Skin epidermis (tissue), 12 donors: ENCODE data around the gene ARHGAP20.

Experiments
- H3K27ac ChIP-seq, 21 experiments: fragments of 200-600 bp; sonication (generic) in 11 of 21; one replicate each; pipeline ENCODE4 v1.5.0; 2020; ENCODE audit warnings: mild to moderate bottlenecking in 3 of 21, inconsistent platforms in 2 of 21, moderate library complexity in 2 of 21
- H3K4me3 ChIP-seq, 7 experiments: fragments of 200-600 bp; sonication (generic) in 2 of 7; one replicate each; pipeline ENCODE4 v1.5.0; 2020; ENCODE audit warnings: inconsistent platforms in 2 of 7, mild to moderate bottlenecking in 2 of 7, moderate library complexity in 1 of 7

Gene ARHGAP20

GRCh38 chr11:110544779-110545178, 167.5 kb downstream of the ARHGAP20 start:
- Histone ChIP-seq H3K27ac (no peak overlapping the region), H3K4me3 (no peak overlapping the region)

DNA sequence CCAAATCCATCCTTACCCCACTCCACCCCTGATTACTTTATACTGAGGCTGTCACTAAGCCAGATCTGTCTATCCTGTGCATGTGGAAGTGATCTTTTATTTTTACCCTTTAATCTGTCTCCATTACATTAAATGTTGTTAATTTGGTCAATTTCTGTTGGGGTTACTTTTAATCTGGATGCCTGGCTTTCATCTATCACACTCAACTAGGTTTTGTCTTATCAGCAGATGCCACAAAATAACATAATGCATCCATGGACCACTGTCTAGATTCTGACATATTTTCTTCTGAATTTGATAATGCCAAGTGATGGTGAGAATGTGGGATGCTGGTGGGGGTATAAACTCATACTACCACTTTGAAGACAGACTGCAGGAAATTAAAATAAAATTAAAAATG, 174.1 kb downstream of the ARHGAP20 start:
- Histone ChIP-seq H3K4me3 (no peak overlapping the region), H3K27ac (no peak overlapping the region)

DNA sequence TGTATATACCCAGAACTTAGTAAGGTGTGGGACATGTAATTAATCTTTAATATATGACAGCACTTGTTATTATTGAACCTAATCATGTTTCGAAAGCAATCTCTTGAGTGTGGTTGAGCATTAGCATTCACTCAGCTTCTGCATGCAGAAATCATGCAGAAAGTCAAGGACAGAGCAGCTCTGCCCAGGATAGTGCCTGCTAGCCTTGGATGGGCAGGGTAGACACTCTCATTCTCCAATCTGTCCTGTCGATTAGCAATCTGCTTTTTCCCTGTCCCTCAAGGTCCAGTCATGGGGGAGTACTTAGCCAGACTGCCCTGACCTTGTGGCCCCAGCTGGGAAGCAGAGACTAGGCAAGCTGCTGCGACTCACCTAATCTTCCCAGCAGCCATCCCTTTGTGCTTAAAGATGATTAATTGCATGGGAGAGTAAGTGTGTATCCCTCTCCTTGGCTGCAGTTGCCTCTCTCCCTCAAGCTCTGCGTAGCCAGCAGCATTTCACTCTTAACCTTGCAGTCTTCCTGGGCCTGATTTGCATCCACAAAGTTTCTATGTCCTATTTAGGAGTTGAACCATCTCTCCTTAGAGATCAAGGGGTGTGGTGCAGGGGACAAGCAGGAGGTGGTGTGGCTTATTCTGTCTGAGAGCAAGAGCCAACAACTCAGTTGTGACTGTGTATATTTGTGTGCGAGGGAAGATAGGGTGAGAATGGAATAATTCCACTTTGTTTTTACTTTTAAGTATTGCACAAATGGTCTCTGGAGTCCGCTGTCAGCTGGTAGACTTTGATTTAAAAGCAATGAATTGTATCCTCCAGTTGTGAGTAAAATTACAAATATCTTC, 181.1 kb downstream of the ARHGAP20 start:
- no peak overlapping the region for H3K4me3 ChIP-seq
- H3K27ac ChIP-seq, result no peak overlapping the region

GRCh38 chr11:110529043-110529442, 183.2 kb downstream of the ARHGAP20 start:
- no peak overlapping the region for H3K4me3 ChIP-seq
- no peak overlapping the region for H3K27ac ChIP-seq

DNA sequence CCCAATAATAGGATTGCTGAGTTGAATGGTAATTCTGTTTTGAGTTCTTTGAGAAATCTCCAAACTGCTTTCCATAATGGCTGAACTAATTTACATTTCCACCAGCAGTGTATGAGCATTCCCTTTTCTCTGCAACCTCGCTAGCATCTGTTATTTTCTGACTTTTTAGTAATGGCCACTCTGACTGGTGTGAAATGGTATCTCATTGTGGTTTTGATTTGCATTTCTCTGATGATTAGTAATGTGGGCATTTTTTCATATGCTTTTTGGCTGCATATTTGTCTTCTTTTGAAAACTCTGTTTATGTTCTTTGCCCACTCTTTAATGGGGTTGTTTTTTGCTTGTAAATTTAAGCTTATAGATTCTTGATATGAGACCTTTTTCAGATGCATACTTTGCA, 185.1 kb downstream of the ARHGAP20 start:
- Histone ChIP-seq H3K4me3 (no peak overlapping the region), H3K27ac (no peak overlapping the region)
